Heart left ventricle (tissue), 16 donors: ENCODE results near the gene FLT4. TPM values are rescaled to one million over a fixed set of nuclear protein-coding genes. Genes with fewer than 3 reads are reported as not detected.

Experiments
- ATAC-seq, 4 donors: fragments of 200-7000 bp; cut with Tn5 transposase; one replicate each; pipeline ENCODE4 v1.9.1; 2020 to 2022; ENCODE audit warnings: moderate library complexity in 4 of 4, mild to moderate bottlenecking in 3 of 4, moderate number of reproducible peaks in 1 of 4
- DNase-seq, 5 donors: peaks; one replicate each; pipeline ENCODE4 v3.0.0-alpha.2; 2020
- H3K27ac ChIP-seq, 12 donors: fragments of 200-600 bp; sonication (generic) in 4 of 12; one replicate each; pipeline versions ENCODE4 v1.5.0 to v1.8.0; 2016 to 2022; ENCODE audit warnings: mild to moderate bottlenecking in 2 of 12
- H3K27me3 ChIP-seq, 9 donors: fragments of 200-600 bp; sonication (generic) in 2 of 9; one replicate each; pipeline versions ENCODE4 v1.5.1 to v1.8.0; 2016 to 2022; ENCODE audit warnings: mild to moderate bottlenecking in 3 of 9
- H3K36me3 ChIP-seq, 9 donors: fragments of 200-600 bp; sonication (generic) in 2 of 9; one replicate each; pipeline versions ENCODE4 v1.5.0 to v1.8.0; 2018 to 2022; ENCODE audit warnings: mild to moderate bottlenecking in 2 of 9
- H3K4me1 ChIP-seq, 12 donors: fragments of 200-600 bp; sonication (generic) in 4 of 12; one replicate each; pipeline versions ENCODE4 v1.5.0 to v1.8.0; 2016 to 2022; ENCODE audit warnings: mild to moderate bottlenecking in 3 of 12
- H3K4me3 ChIP-seq, 12 donors: fragments of 200-600 bp; sonication (generic) in 4 of 12; one replicate each; pipeline versions ENCODE4 v1.5.0 to v1.8.0; 2017 to 2022; ENCODE audit warnings: mild to moderate bottlenecking in 9 of 12, moderate library complexity in 4 of 12
- H3K9me3 ChIP-seq, 12 donors: fragments of 200-600 bp; sonication (generic) in 4 of 12; one replicate each; pipeline versions ENCODE4 v1.5.0 to v1.8.0; 2016 to 2022; ENCODE audit warnings: mild to moderate bottlenecking in 1 of 12
- POLR2A ChIP-seq, 2 donors: fragments of 450-650 bp; IDR thresholded peaks; one replicate each; pipeline ENCODE4 v1.6.1; 2017; ENCODE audit warnings: antibody characterized with exemption in 2 of 2, mild to moderate bottlenecking in 2 of 2, moderate library complexity in 2 of 2
- WGBS, 4 donors: extraction: QIAGEN DNeasy Blood & Tissue Kit in 2 of 4; methylation state at CpG; one replicate each; pipeline versions ENCODE4 v1.1.5 to v1.1.7; 2013 to 2018; 5-methylcytosine and 5-hydroxymethylcytosine counted together
- intact Hi-C, 10 donors: fragments of 100-400 bp; cut with DNase I; formaldehyde crosslinking; loops; one replicate each; pipeline versions ENCODE4 v1.11.1 to v1.14.2; 2022
- polyA plus RNA-seq, 2 donors: library from polyadenylated mRNA; stranded (reverse); fragments of 200-250 nt; gene quantifications; one replicate each; pipeline ENCODE4 v1.2.3, GENCODE V29; 2013
- total RNA-seq, 9 donors: library from RNA; depleted of rRNA in 2 of 9; stranded (reverse); fragments of >200 nt in 2 of 9; fragmentation: NEBNext Ultra II Directional in 3 of 9; extraction: Animal tissue kit (Norgen Biotek cat#: 25700) in 3 of 9; gene quantifications; one replicate each; pipeline versions ENCODE4 v1.1.0 to v1.2.4, GENCODE V29; 2016 to 2023
- TF ChIP-seq, protein P1 (sequence below), 12 donors: fragments of 200-600 bp; sonication (generic) in 4 of 12; IDR thresholded peaks; one replicate each; pipeline versions ENCODE4 v1.5.0 to v1.8.0; 2018 to 2022; ENCODE audit warnings: antibody characterized with exemption in 12 of 12, mild to moderate bottlenecking in 5 of 12
- donor health status: ischemic (EF 13 %, LVEDD 7.1; RV severe dilation, severe dysfunction).
- donor health status: healthy with polysubstance abuse.
- donor health status: DM: no; HTN: yes; CAD: no.
- donor health status: DM: no; HTN: no; CAD: no.
- donor health status: ischemic (EF 25% LVEDD 6.9; RV normal size, moderate dysfunction).
- donor health status: ischemic (EF 25% LVEDD 5.7; RV mildly dilated, moderate dysfunction).
- donor health status: healthy.
- donor health status: DM: yes; HTN: yes; CAD: no.
- donor health status: ischemic (EF 35%, LVEDD 5.7; RV mildly dilated, moderate dysfunction).
- donor health status: nonischemic (EF 11% LVEDD 7.7; RV severe dilation, severe dysfunction).
- donor health status: DM: yes; HTN: yes; CAD: no.
- donor health status: PGD.
- donor health status: ischemic (EF 29% LVEDD 5.4; RV normal size, mild dysfunction).
- donor health status: nonischemic (EF 23%, LVEDD 6.1; RV moderate dilation, normal function).

Gene FLT4
- total and polyA plus RNA-seq, 11 donors: 2.1 to 13.7 (median 6.3) TPM

DNA sequence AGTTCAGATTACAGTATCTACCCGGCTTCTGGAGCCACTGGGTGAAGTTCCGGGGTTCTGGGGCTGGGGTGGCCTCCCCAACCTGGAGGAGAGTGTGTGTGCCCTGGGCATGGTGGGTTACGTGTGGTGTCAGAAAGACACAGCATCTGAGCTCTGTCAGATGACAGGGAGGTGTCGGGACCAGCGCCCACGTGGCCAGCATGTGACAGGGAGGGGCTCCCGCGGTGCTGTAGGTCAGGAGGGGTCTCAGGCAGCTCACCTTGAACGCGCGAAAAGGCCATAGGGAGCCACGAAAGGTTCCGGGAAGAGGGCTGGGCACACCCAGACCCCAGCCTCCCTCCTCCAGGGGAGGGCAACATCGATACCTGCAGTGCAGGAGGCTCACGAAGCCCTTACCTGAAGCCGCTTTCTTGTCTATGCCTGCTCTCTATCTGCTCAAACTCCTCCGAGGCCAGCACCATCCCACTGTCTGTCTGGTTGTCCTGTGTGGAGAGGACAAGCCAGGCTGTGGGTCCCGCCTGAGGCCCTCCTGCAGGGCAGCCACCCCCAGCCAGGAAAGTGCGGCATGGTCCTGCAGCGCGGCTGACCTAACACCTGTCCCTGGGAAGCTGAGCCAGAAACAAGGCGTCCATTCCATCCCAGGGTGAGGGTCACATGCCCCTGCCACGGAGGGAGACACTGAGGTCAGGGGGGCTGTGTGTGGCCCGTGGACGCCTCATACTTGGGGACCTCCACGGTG, 40.7 kb downstream of the FLT4 start:
- H3K9me3 ChIP-seq: no peaks in the 10 kb centered on the region
- no peaks in the 10 kb centered on the region for H3K36me3 ChIP-seq
- no peaks in the 10 kb centered on the region for H3K27me3 ChIP-seq
- ATAC-seq (no peak), DNase-seq (peak in 3 of 5 donors; percentile 9 to 40 (median 18))
- intact Hi-C loops: no loop called here
- H3K27ac ChIP-seq: no peak overlapping the region
- TF ChIP-seq, protein P1, sequence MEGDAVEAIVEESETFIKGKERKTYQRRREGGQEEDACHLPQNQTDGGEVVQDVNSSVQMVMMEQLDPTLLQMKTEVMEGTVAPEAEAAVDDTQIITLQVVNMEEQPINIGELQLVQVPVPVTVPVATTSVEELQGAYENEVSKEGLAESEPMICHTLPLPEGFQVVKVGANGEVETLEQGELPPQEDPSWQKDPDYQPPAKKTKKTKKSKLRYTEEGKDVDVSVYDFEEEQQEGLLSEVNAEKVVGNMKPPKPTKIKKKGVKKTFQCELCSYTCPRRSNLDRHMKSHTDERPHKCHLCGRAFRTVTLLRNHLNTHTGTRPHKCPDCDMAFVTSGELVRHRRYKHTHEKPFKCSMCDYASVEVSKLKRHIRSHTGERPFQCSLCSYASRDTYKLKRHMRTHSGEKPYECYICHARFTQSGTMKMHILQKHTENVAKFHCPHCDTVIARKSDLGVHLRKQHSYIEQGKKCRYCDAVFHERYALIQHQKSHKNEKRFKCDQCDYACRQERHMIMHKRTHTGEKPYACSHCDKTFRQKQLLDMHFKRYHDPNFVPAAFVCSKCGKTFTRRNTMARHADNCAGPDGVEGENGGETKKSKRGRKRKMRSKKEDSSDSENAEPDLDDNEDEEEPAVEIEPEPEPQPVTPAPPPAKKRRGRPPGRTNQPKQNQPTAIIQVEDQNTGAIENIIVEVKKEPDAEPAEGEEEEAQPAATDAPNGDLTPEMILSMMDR (IDR thresholded peaks at IDR 0.05): no peak
- TF ChIP-seq POLR2A (IDR thresholded peaks at IDR 0.05): no peak
- 87 to 93% (median 91%) methylated on average over 22 to 26 of the region's 26 CpGs for WGBS, 4 donors
- no peak overlapping the region for H3K4me3 ChIP-seq
- no peaks in the 10 kb centered on the region for H3K4me1 ChIP-seq

DNA sequence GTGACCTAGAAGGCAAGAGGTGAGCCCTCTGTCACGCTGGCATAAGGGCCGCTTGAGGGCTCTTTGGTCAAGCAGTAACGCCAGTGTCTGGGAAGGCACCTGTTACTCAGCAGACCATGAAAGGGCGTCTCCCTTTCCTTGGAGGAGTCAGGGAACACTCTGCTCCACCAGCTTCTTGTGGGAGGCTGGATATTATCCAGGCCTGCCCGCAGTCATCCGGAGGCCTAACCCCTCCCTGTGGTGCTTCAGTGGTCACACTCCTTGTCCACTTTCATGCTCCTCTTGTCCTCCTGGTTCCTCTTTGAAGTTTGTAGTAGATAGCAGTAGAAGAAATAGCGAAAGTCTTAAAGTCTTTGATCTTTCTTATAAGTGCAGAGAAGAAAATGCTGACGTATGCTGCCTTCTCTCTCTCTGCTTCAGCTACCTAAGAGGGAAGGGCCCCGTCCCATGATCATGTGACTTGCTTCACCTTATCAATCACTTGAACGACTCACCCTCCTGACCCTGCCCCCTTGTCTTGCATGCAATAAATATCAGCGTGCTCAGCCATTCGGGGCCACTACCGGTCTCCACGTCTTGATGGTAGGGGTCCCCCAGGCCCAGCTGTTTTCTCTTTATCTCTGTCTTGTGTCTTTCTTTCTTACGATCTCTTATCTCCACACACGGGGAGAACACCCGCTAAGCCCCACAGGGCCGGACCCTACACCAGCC, 41.4 kb downstream of the FLT4 start:
- Histone ChIP-seq H3K36me3 (no peaks in the 10 kb centered on the region), H3K27ac (no peak overlapping the region), H3K4me3 (no peak overlapping the region), H3K9me3 (no peaks in the 10 kb centered on the region), H3K27me3 (no peaks in the 10 kb centered on the region), H3K4me1 (no peaks in the 10 kb centered on the region)
- no peak for TF ChIP-seq POLR2A (IDR thresholded peaks at IDR 0.05)
- TF ChIP-seq, protein P1 (IDR thresholded peaks at IDR 0.05): no peak
- ATAC-seq (no peak), DNase-seq (peak in 1 of 5 donors; percentile 7)
- intact Hi-C loops: no loop called here
- WGBS, 4 donors: 58 to 65% (median 62%) methylated on average over 18 of the region's 18 CpGs

DNA sequence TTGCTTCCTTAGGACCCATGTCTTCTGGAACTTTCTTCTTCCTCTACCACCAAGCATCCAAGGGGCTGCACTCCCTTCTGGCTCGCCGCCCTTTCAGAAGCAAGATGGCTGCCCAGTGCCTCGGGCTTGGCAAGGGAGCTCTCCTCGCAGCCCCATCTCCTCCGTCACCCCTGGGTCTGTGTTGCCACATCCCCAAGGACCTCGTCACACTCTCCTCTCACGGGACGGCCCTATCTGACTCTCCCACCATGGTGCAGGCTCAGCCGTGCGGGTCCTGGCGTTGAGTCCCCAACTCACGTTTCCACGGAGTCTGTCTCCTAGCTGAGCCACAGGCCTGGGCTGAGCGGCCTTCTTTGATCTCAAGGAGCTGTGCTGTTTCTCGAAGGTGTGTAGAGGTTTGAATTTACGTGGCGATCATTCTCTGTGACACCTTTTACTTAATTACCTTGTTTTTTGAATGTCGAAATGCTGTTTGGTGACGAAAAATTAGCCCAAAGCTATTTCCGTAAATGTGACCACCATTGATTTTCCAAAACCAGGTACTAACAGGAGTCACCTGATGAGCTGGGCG, 43.1 kb downstream of the FLT4 start:
- Histone ChIP-seq H3K4me3 (no peak overlapping the region), H3K4me1 (no peaks in the 10 kb centered on the region), H3K27ac (no peak overlapping the region), H3K9me3 (no peaks in the 10 kb centered on the region), H3K27me3 (no peaks in the 10 kb centered on the region), H3K36me3 (no peaks in the 10 kb centered on the region)
- ATAC-seq (no peak), DNase-seq (peak in 2 of 5 donors; percentile 21 to 28)
- TF ChIP-seq POLR2A (IDR thresholded peaks at IDR 0.05): no peak
- TF ChIP-seq, protein P1 (IDR thresholded peaks at IDR 0.05): peak in 1 of 12 donors; percentile 3
- 82 to 85% (median 84%) methylated on average over 20 to 21 of the region's 21 CpGs for WGBS, 4 donors
- intact Hi-C loops: no loop called here

DNA sequence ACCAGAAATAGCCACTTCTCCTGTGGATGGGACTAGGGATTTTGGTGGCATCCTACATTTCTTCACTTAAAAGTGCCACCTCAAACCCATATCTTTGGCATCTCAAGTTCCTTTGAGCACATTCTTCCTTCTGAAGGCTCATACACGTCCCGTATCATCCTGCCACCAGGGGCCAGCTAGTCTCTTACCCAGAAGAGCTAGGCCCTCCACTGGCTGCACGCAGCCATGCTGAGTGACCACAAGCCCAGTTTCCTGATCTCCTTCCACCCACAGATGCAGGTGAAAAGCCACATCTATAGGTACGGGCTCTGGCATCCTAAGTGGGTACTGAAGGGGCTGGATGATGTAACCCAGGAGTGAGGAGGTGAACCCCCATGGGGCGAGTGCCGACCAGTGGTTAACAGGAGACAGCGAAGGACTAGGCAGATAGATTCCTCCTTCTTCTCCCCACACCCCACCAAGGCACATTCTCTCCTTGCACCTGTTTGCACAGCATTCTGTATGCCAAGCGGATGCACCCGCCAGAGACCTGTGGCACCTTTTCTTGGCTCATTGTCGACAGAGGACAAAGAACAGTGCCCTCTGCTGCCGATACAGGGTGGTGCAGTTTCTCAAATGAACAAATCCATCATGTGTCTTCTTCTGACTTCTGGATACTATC, 43.7 kb downstream of the FLT4 start:
- intact Hi-C loops: no loop called here
- H3K36me3 ChIP-seq: no peaks in the 10 kb centered on the region
- H3K4me1 ChIP-seq: no peaks in the 10 kb centered on the region
- TF ChIP-seq, protein P1 (IDR thresholded peaks at IDR 0.05): peak; percentile 39 to 68 (median 58)
- no peak for TF ChIP-seq POLR2A (IDR thresholded peaks at IDR 0.05)
- 61 to 70% (median 63%) methylated on average over 11 of the region's 11 CpGs for WGBS, 4 donors
- DNase-seq: peak in 1 of 5 donors; percentile 25
- no peaks in the 10 kb centered on the region for H3K27me3 ChIP-seq
- no peak overlapping the region for H3K4me3 ChIP-seq
- no peak overlapping the region for H3K27ac ChIP-seq
- no peak for ATAC-seq
- no peaks in the 10 kb centered on the region for H3K9me3 ChIP-seq
